Neural cell (in vitro differentiated cells): ENCODE measurements around the gene HLA-G. TPM values are rescaled to one million over a fixed set of nuclear protein-coding genes. Genes with fewer than 3 reads are reported as not detected.

ENCODE experiments used
- H2AFZ ChIP-seq: fragments of 200-600, 300-800 bp; sonication (generic), shearing (Covaris generic); 2 replicates; pipeline ENCODE4 v1.6.0; 2014; ENCODE audit warnings: low read depth, mild to moderate bottlenecking, antibody characterized with exemption, low read length, moderate library complexity
- H3F3A ChIP-seq: fragments of 200-600 bp; shearing (Covaris generic); 2 replicates; pipeline ENCODE4 v1.6.1; 2016; ENCODE audit warnings: mild to moderate bottlenecking, moderate library complexity, mixed read lengths, antibody characterized with exemption, low read length; ENCODE audit not compliant: insufficient read depth, poor library complexity, severe bottlenecking
- H3K27ac ChIP-seq: fragments of 200-600, 300-800 bp; sonication (generic), shearing (Covaris generic); 2 replicates; pipeline ENCODE4 v1.5.1; 2014; ENCODE audit warnings: mild to moderate bottlenecking, low read length, moderate library complexity
- H3K27me3 ChIP-seq: fragments of 300-800, 200-600 bp; sonication (generic), shearing (Covaris generic); 2 replicates; pipeline ENCODE4 v1.6.0; 2014; ENCODE audit warnings: mild to moderate bottlenecking, low read depth, low read length, moderate library complexity; ENCODE audit not compliant: insufficient read depth
- H3K36me3 ChIP-seq: fragments of 300-800, 200-600 bp; sonication (generic), shearing (Covaris generic); 2 replicates; pipeline ENCODE4 v1.5.1; 2014; ENCODE audit warnings: mild to moderate bottlenecking, antibody characterized with exemption, low read length, moderate library complexity; ENCODE audit not compliant: insufficient read depth
- H3K4me2 ChIP-seq: fragments of 300-800, 200-600 bp; sonication (generic), shearing (Covaris generic); 2 replicates; pipeline ENCODE4 v1.6.0; 2014; ENCODE audit warnings: mild to moderate bottlenecking, low read length
- H3K4me3 ChIP-seq: fragments of 300-800, 200-600 bp; sonication (generic), shearing (Covaris generic); 2 replicates; pipeline ENCODE4 v1.5.1; 2014; ENCODE audit warnings: mild to moderate bottlenecking, low read length, moderate library complexity
- H3K79me2 ChIP-seq: fragments of 200-600 bp; shearing (Covaris generic); replicated peaks from 2 replicates; pipeline ENCODE4 v1.6.0; 2014; ENCODE audit warnings: mild to moderate bottlenecking, low read length, moderate library complexity; ENCODE audit not compliant: insufficient read depth
- H3K9ac ChIP-seq: fragments of 300-800, 200-600 bp; sonication (generic), shearing (Covaris generic); 2 replicates; pipeline ENCODE4 v1.6.1; 2016; ENCODE audit warnings: mild to moderate bottlenecking, low read length, mixed read lengths
- H3K9me2 ChIP-seq: fragments of 200-600 bp; shearing (Covaris generic); 2 replicates; pipeline ENCODE4 v1.6.1; 2016; ENCODE audit warnings: mild to moderate bottlenecking, low read length, mixed read lengths; ENCODE audit not compliant: insufficient read depth
- H3K9me3 ChIP-seq: fragments of 200-600, 300-800 bp; sonication (generic), shearing (Covaris generic); 2 replicates; pipeline ENCODE4 v1.6.1; 2016; ENCODE audit warnings: mild to moderate bottlenecking, mixed run types, low read length, moderate library complexity, mixed read lengths
- H4K20me1 ChIP-seq: fragments of 200-600 bp; shearing (Covaris generic); 2 replicates; pipeline ENCODE4 v1.6.1; 2016; ENCODE audit warnings: mild to moderate bottlenecking, mixed run types; ENCODE audit not compliant: insufficient read depth
- EP300 ChIP-seq: fragments of 450-650 bp; conservative IDR thresholded peaks from 2 replicates; pipeline ENCODE4 v1.6.1; 2014; ENCODE audit warnings: antibody characterized with exemption, mild to moderate bottlenecking, moderate library complexity; ENCODE audit not compliant: poor library complexity, severe bottlenecking
- EZH2 ChIP-seq: fragments of 200-600, 300-800 bp; shearing (Covaris generic), sonication (generic); IDR thresholded peaks from 2 replicates; pipeline ENCODE4 v1.6.1; 2014; ENCODE audit warnings: antibody characterized with exemption, low read length, borderline replicate concordance, mild to moderate bottlenecking; ENCODE audit not compliant: insufficient read depth, poor library complexity, severe bottlenecking
- MXI1 ChIP-seq: fragments of 450-650 bp; conservative IDR thresholded peaks from 2 replicates; pipeline ENCODE4 v1.6.1; 2014; ENCODE audit warnings: antibody characterized with exemption, mild to moderate bottlenecking; ENCODE audit not compliant: poor library complexity, severe bottlenecking
- POLR2AphosphoS5 ChIP-seq: IDR thresholded peaks from 2 replicates; pipeline ENCODE4 v1.6.1; 2012
- RAD21 ChIP-seq: fragments of 450-650 bp; conservative IDR thresholded peaks from 2 replicates; pipeline ENCODE4 v1.6.1; 2014; ENCODE audit warnings: antibody characterized with exemption, mild to moderate bottlenecking, moderate library complexity
- REST ChIP-seq: IDR thresholded peaks from 2 replicates; pipeline ENCODE4 v1.6.1; 2012; ENCODE audit warnings: borderline replicate concordance
- SMC3 ChIP-seq: fragments of 450-650 bp; conservative IDR thresholded peaks from 2 replicates; pipeline ENCODE4 v1.6.1; 2014; ENCODE audit warnings: antibody characterized with exemption, mild to moderate bottlenecking, moderate library complexity; ENCODE audit not compliant: poor library complexity
- TAF1 ChIP-seq: IDR thresholded peaks from 2 replicates; pipeline ENCODE4 v1.6.1; 2012; ENCODE audit warnings: low read depth
- polyA plus RNA-seq: library from polyadenylated mRNA; depleted of rRNA; stranded (reverse); fragments of >200 nt; gene quantifications from 2 replicates; pipeline ENCODE4 v1.2.3, GENCODE V29; 2014
- TF ChIP-seq, protein P1 (sequence below): fragments of 450-650 bp; IDR thresholded peaks from 2 replicates; pipeline ENCODE4 v1.5.1; 2014; ENCODE audit warnings: antibody characterized with exemption, mild to moderate bottlenecking, moderate library complexity; ENCODE audit not compliant: poor library complexity, severe bottlenecking

HLA-G gene
- polyA plus RNA-seq, 1 donor from 2014 or later: not detected

DNA sequence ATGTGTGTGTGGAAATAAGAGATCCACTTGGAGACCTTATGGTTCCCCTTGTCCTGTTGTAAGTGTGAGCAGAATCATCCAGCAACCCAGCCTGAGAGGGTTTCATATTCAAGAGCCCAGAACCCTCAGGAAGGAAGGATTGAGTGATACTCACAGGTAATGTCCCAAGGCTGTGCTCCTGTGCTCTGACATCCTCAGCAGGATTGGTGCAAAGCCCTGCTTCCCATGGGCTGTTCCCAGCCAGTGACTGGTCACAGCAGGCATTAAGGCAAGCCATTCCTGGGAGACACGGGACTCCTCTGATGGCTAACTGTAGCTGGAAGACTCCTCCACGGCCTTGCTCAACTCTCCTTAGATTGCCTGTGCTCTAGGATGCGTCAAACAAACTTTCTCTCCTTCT, 33.8 kb upstream of the HLA-G start:
- Histone ChIP-seq H4K20me1 (no peaks in the 10 kb centered on the region), H2AFZ (no peak overlapping the region), H3K79me2 (no peaks in the 10 kb centered on the region), H3K9me2 (no peaks in the 10 kb centered on the region), H3K4me2 (no peak overlapping the region), H3K9me3 (no peaks in the 10 kb centered on the region), H3K36me3 (no peaks in the 10 kb centered on the region), H3K4me3 (no peak overlapping the region), H3F3A (no peaks in the 10 kb centered on the region), H3K27me3 (peaks cover 37% of the 10 kb centered on the region), H3K27ac (no peak overlapping the region), H3K9ac (no peak overlapping the region)
- TF ChIP-seq SMC3: no peak
- TF ChIP-seq EZH2: no peak
- TF ChIP-seq REST: no peak
- no peak for TF ChIP-seq TAF1
- TF ChIP-seq POLR2AphosphoS5: no peak
- TF ChIP-seq MXI1: no peak
- no peak for TF ChIP-seq EP300
- TF ChIP-seq, protein P1, sequence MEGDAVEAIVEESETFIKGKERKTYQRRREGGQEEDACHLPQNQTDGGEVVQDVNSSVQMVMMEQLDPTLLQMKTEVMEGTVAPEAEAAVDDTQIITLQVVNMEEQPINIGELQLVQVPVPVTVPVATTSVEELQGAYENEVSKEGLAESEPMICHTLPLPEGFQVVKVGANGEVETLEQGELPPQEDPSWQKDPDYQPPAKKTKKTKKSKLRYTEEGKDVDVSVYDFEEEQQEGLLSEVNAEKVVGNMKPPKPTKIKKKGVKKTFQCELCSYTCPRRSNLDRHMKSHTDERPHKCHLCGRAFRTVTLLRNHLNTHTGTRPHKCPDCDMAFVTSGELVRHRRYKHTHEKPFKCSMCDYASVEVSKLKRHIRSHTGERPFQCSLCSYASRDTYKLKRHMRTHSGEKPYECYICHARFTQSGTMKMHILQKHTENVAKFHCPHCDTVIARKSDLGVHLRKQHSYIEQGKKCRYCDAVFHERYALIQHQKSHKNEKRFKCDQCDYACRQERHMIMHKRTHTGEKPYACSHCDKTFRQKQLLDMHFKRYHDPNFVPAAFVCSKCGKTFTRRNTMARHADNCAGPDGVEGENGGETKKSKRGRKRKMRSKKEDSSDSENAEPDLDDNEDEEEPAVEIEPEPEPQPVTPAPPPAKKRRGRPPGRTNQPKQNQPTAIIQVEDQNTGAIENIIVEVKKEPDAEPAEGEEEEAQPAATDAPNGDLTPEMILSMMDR: no peak
- TF ChIP-seq RAD21: no peak

DNA sequence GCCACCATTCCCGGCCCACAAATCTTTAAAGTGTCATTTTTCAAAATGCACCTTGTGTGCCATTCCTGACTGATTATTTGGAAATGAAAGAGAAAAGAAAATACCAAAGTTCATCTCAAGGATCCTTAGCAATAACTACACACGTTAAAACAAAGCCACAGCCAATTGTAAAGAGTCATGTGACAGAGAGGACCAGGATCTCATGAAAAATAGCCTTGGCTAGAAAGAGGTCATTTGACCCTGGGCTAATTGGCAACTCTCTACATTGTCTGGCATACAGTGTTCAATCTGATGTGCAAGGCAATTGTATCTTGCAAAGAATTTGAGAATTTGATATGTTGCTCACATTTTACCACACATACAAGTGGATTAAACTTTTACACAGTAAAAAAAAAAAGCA, 31.6 kb upstream of the HLA-G start:
- TF ChIP-seq TAF1 (no peak), EZH2 (no peak), REST (no peak), SMC3 (no peak), POLR2AphosphoS5 (no peak), EP300 (no peak), MXI1 (no peak), RAD21 (no peak)
- TF ChIP-seq, protein P1: no peak
- H3K27ac ChIP-seq: no peak overlapping the region
- H3K9me2 ChIP-seq: no peaks in the 10 kb centered on the region
- peaks cover 32% of the 10 kb centered on the region for H3K27me3 ChIP-seq
- H2AFZ ChIP-seq: no peak overlapping the region
- H3K4me3 ChIP-seq: no peak overlapping the region
- H4K20me1 ChIP-seq: no peaks in the 10 kb centered on the region
- no peaks in the 10 kb centered on the region for H3K9me3 ChIP-seq
- H3K9ac ChIP-seq: no peak overlapping the region
- H3K79me2 ChIP-seq: no peaks in the 10 kb centered on the region
- no peak overlapping the region for H3K4me2 ChIP-seq
- H3K36me3 ChIP-seq: no peaks in the 10 kb centered on the region
- H3F3A ChIP-seq: no peaks in the 10 kb centered on the region
